Mucosa of rectum (tissue), 2 donors: ENCODE results near the gene NYNRIN.
A peak's percentile ranks its signal among the peaks of the same experiment; 100 is the strongest.
"Not testable (repeated sequence)": the region's sequence is repeated elsewhere in the genome, so short reads cannot be mapped to it uniquely, and the experiment has no call there.

Experiments used
- H3K27ac ChIP-seq, 2 donors: one replicate each; pipeline ENCODE4 v1.7.0; 2013; ENCODE audit warnings: inconsistent platforms in 2 of 2, low read depth in 2 of 2, low read length in 2 of 2
- H3K27me3 ChIP-seq, 2 donors: one replicate each; pipeline ENCODE4 v1.7.0; 2013; ENCODE audit warnings: low read length in 2 of 2; ENCODE audit not compliant: control insufficient read depth in 2 of 2, insufficient read depth in 2 of 2
- H3K36me3 ChIP-seq, 2 donors: one replicate each; pipeline ENCODE4 v1.7.0; 2013; ENCODE audit warnings: low read length in 2 of 2; ENCODE audit not compliant: control insufficient read depth in 2 of 2, insufficient read depth in 2 of 2
- H3K4me1 ChIP-seq, 2 donors: one replicate each; pipeline ENCODE4 v1.7.0; 2013; ENCODE audit warnings: low read length in 2 of 2, mild to moderate bottlenecking in 1 of 2; ENCODE audit not compliant: control insufficient read depth in 2 of 2, insufficient read depth in 2 of 2
- H3K4me3 ChIP-seq, 2 donors: one replicate each; pipeline ENCODE4 v1.7.0; 2013; ENCODE audit warnings: low read length in 2 of 2
- H3K9ac ChIP-seq, 2 donors: one replicate each; pipeline ENCODE4 v1.7.0; 2013; ENCODE audit warnings: low read length in 2 of 2, low read depth in 1 of 2, mild to moderate bottlenecking in 1 of 2
- H3K9me3 ChIP-seq, 2 donors: one replicate each; pipeline ENCODE4 v1.7.0; 2013; ENCODE audit warnings: low read length in 2 of 2; ENCODE audit not compliant: control insufficient read depth in 2 of 2
- donor health status: healthy.
- donor health status: Normal muscosa, but diverticular disease.

The NYNRIN gene

GRCh38 chr14:24443053-24443665 is 44.4 kb downstream of the NYNRIN start:
- Histone ChIP-seq H3K4me1 (peaks cover 10 to 13% of the 10 kb centered on the region in 2 donors), H3K27ac (peak overlapping the region; percentile 99), H3K9ac (peak overlapping the region; percentile 84 to 97), H3K4me3 (peak overlapping the region; percentile 84 to 94), H3K36me3 (peaks cover 20 to 24% of the 10 kb centered on the region in 2 donors), H3K9me3 (no peaks in the 10 kb centered on the region), H3K27me3 (no peaks in the 10 kb centered on the region)

- H3K36me3 ChIP-seq, H3K4me1 ChIP-seq, H3K9ac ChIP-seq, H3K27me3 ChIP-seq, H3K9me3 ChIP-seq, H3K4me3 ChIP-seq, H3K27ac ChIP-seq: not testable (repeated sequence)
Observed at GRCh38 chr14:24450828-24451227, 52.0 kb downstream of the NYNRIN start.

GRCh38 chr14:24456980-24457379 is 58.2 kb downstream of the NYNRIN start:
- no peaks in the 10 kb centered on the region for H3K27me3 ChIP-seq
- H3K4me1 ChIP-seq, result no peaks in the 10 kb centered on the region

GRCh38 chr14:24458736-24459135 is 59.9 kb downstream of the NYNRIN start:
- Histone ChIP-seq H3K4me1 (no peaks in the 10 kb centered on the region), H3K9me3 (no peaks in the 10 kb centered on the region), H3K36me3 (no peaks in the 10 kb centered on the region), H3K4me3 (no peak overlapping the region), H3K27ac (no peak overlapping the region), H3K27me3 (no peaks in the 10 kb centered on the region), H3K9ac (no peak overlapping the region)

More at GRCh38 chr14:24456980-24457379, 58.2 kb downstream of the NYNRIN start:
- Histone ChIP-seq H3K9ac (no peak overlapping the region), H3K9me3 (no peaks in the 10 kb centered on the region), H3K4me3 (no peak overlapping the region), H3K36me3 (no peaks in the 10 kb centered on the region), H3K27ac (no peak overlapping the region)

- H3K36me3 ChIP-seq, result no peaks in the 10 kb centered on the region
- H3K27me3 ChIP-seq, result no peaks in the 10 kb centered on the region
- no peaks in the 10 kb centered on the region for H3K9me3 ChIP-seq
- H3K4me1 ChIP-seq, result no peaks in the 10 kb centered on the region
- no peak overlapping the region for H3K4me3 ChIP-seq
- no peak overlapping the region for H3K9ac ChIP-seq
- H3K27ac ChIP-seq, result no peak overlapping the region
Observed at GRCh38 chr14:24459331-24459730, 60.5 kb downstream of the NYNRIN start.

- H3K4me3 ChIP-seq, result no peak overlapping the region
Observed at GRCh38 chr14:24461336-24461735, 62.5 kb downstream of the NYNRIN start.

GRCh38 chr14:24463017-24463883 is 64.4 kb downstream of the NYNRIN start:
- no peak overlapping the region for H3K9ac ChIP-seq
- no peak overlapping the region for H3K4me3 ChIP-seq
- no peak overlapping the region for H3K27ac ChIP-seq

More at GRCh38 chr14:24461336-24461735, 62.5 kb downstream of the NYNRIN start:
- H3K36me3 ChIP-seq, result no peaks in the 10 kb centered on the region
- no peak overlapping the region for H3K27ac ChIP-seq
- no peaks in the 10 kb centered on the region for H3K27me3 ChIP-seq
- no peaks in the 10 kb centered on the region for H3K4me1 ChIP-seq
- H3K9ac ChIP-seq, result no peak overlapping the region
- H3K9me3 ChIP-seq, result no peaks in the 10 kb centered on the region

GRCh38 chr14:24463884-24464785 is 65.3 kb downstream of the NYNRIN start:
- Histone ChIP-seq H3K36me3 (no peaks in the 10 kb centered on the region), H3K27me3 (no peaks in the 10 kb centered on the region), H3K27ac (no peak overlapping the region), H3K9me3 (no peaks in the 10 kb centered on the region), H3K9ac (no peak overlapping the region), H3K4me3 (no peak overlapping the region), H3K4me1 (no peaks in the 10 kb centered on the region)

More at GRCh38 chr14:24463017-24463883, 64.4 kb downstream of the NYNRIN start:
- Histone ChIP-seq H3K27me3 (no peaks in the 10 kb centered on the region), H3K36me3 (no peaks in the 10 kb centered on the region), H3K9me3 (no peaks in the 10 kb centered on the region), H3K4me1 (no peaks in the 10 kb centered on the region)

- no peak overlapping the region for H3K9ac ChIP-seq
- no peaks in the 10 kb centered on the region for H3K4me1 ChIP-seq
- H3K4me3 ChIP-seq, result no peak overlapping the region
- H3K27ac ChIP-seq, result no peak overlapping the region
- no peaks in the 10 kb centered on the region for H3K36me3 ChIP-seq
- no peaks in the 10 kb centered on the region for H3K27me3 ChIP-seq
- no peaks in the 10 kb centered on the region for H3K9me3 ChIP-seq
Observed at GRCh38 chr14:24465368-24465767, 66.6 kb downstream of the NYNRIN start.
